H1 (cell line): ENCODE results near the gene TMEM117.

Experiments used
- ATF3 ChIP-seq: IDR thresholded peaks from 2 replicates; pipeline ENCODE4 v1.6.1; 2011; ENCODE audit warnings: low read depth, mild to moderate bottlenecking, low read length; ENCODE audit not compliant: insufficient read depth
- CEBPB ChIP-seq: IDR thresholded peaks from 2 replicates; pipeline ENCODE4 v1.6.1; 2012; ENCODE audit warnings: low read depth, low read length
- CTCF ChIP-seq, 3 experiments: IDR thresholded peaks; 1 replicate in 2 of 3; 2 replicates in 1 of 3; pipeline versions ENCODE4 v1.5.1 to v1.6.1; 2011; ENCODE audit warnings: low read length in 3 of 3, mild to moderate bottlenecking in 3 of 3, inconsistent platforms in 2 of 3, low read depth in 1 of 3, moderate library complexity in 1 of 3; ENCODE audit not compliant: insufficient read depth in 1 of 3; ENCODE audit errors: control extremely low read depth in 1 of 3
- EZH2 ChIP-seq: fragments of 200-600 bp; sonication (generic); IDR thresholded peaks from 2 replicates; pipeline ENCODE4 v1.7.1; 2012; ENCODE audit warnings: low read depth, mild to moderate bottlenecking, moderate library complexity, low read length, inconsistent platforms; ENCODE audit not compliant: severe bottlenecking
- JUND ChIP-seq: IDR thresholded peaks from 2 replicates; pipeline ENCODE4 v1.6.1; 2011; ENCODE audit warnings: mild to moderate bottlenecking, improper control_type of control experiment, low read length
- MAX ChIP-seq: IDR thresholded peaks from 2 replicates; pipeline ENCODE4 v1.6.1; 2012; ENCODE audit warnings: inconsistent platforms
- RXRA ChIP-seq: IDR thresholded peaks from 2 replicates; pipeline ENCODE4 v1.6.1; 2011; ENCODE audit warnings: low read depth, mild to moderate bottlenecking, low read length, moderate library complexity; ENCODE audit not compliant: insufficient read depth
- SIX5 ChIP-seq: IDR thresholded peaks from 2 replicates; pipeline ENCODE4 v1.6.1; 2011; ENCODE audit warnings: mild to moderate bottlenecking, low read depth, low read length
- TF ChIP-seq, protein P1 (sequence below): IDR thresholded peaks from 2 replicates; pipeline ENCODE4 v1.6.1; 2012; ENCODE audit warnings: low read length, inconsistent platforms
- TF ChIP-seq, protein P2 (sequence below): IDR thresholded peaks from 2 replicates; pipeline ENCODE4 v1.6.1; 2011; ENCODE audit warnings: low read length, improper control_type of control experiment

- TF ChIP-seq CEBPB, result no peak
- TF ChIP-seq EZH2, result no peak
- no peak for TF ChIP-seq CTCF (IDR thresholded peaks at IDR 0.05; ENCODE audit: control extremely low read depth in 1 of 3, insufficient read depth in 1 of 3, low read depth in 1 of 3, low read length in 3 of 3)
- TF ChIP-seq, protein P1, sequence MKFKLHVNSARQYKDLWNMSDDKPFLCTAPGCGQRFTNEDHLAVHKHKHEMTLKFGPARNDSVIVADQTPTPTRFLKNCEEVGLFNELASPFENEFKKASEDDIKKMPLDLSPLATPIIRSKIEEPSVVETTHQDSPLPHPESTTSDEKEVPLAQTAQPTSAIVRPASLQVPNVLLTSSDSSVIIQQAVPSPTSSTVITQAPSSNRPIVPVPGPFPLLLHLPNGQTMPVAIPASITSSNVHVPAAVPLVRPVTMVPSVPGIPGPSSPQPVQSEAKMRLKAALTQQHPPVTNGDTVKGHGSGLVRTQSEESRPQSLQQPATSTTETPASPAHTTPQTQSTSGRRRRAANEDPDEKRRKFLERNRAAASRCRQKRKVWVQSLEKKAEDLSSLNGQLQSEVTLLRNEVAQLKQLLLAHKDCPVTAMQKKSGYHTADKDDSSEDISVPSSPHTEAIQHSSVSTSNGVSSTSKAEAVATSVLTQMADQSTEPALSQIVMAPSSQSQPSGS, result no peak
- TF ChIP-seq ATF3, result no peak
- TF ChIP-seq JUND, result no peak
- no peak for TF ChIP-seq SIX5
- TF ChIP-seq RXRA, result no peak
- TF ChIP-seq MAX, result no peak
- TF ChIP-seq, protein P2, sequence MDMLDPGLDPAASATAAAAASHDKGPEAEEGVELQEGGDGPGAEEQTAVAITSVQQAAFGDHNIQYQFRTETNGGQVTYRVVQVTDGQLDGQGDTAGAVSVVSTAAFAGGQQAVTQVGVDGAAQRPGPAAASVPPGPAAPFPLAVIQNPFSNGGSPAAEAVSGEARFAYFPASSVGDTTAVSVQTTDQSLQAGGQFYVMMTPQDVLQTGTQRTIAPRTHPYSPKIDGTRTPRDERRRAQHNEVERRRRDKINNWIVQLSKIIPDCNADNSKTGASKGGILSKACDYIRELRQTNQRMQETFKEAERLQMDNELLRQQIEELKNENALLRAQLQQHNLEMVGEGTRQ, result no peak
Observed at GRCh38 chr12:44375694-44376093, 539.8 kb downstream of the TMEM117 start.
